Activated T-helper 17 cell treated with anti-CD3 and anti-CD28 coated beads, Interleukin-2, amount 50 U/mL, for 72 hours (primary cell): Measurements from ENCODE around the gene IMPG2. TPM values are rescaled to one million over a fixed set of nuclear protein-coding genes. Genes with fewer than 3 reads are reported as not detected.
A peak's percentile ranks its signal among the peaks of the same experiment; 100 is the strongest.

Experiments
- ATAC-seq: fragments of 150-1000 bp; cut with Tn5 transposase; replicated peaks from 2 replicates; pipeline ENCODE4 v1.10.0; 2021; ENCODE audit warnings: mild to moderate bottlenecking, moderate library complexity
- H3K27ac Mint-ChIP-seq: one replicate; pipeline ENCODE4 v1.8.0; 2022; ENCODE audit warnings: mixed read lengths
- H3K27me3 Mint-ChIP-seq: one replicate; pipeline ENCODE4 v1.8.0; 2022; ENCODE audit warnings: mixed read lengths
- H3K36me3 Mint-ChIP-seq: one replicate; pipeline ENCODE4 v1.8.0; 2022; ENCODE audit warnings: low read depth, mild to moderate bottlenecking, mixed read lengths
- H3K4me1 Mint-ChIP-seq: one replicate; pipeline ENCODE4 v1.8.0; 2022; ENCODE audit warnings: mixed read lengths
- H3K4me3 Mint-ChIP-seq: one replicate; pipeline ENCODE4 v1.8.0; 2022; ENCODE audit warnings: mild to moderate bottlenecking, mixed read lengths
- H3K9me3 Mint-ChIP-seq: one replicate; pipeline ENCODE4 v1.8.0; 2022; ENCODE audit warnings: mixed read lengths
- total RNA-seq, 2 donors: library from RNA; stranded (reverse); gene quantifications; one replicate each; pipeline ENCODE4 v1.2.3, GENCODE V29; 2022

Gene IMPG2
- total RNA-seq, 2 donors from 2014 or later: 0.43 to 0.71 TPM

DNA sequence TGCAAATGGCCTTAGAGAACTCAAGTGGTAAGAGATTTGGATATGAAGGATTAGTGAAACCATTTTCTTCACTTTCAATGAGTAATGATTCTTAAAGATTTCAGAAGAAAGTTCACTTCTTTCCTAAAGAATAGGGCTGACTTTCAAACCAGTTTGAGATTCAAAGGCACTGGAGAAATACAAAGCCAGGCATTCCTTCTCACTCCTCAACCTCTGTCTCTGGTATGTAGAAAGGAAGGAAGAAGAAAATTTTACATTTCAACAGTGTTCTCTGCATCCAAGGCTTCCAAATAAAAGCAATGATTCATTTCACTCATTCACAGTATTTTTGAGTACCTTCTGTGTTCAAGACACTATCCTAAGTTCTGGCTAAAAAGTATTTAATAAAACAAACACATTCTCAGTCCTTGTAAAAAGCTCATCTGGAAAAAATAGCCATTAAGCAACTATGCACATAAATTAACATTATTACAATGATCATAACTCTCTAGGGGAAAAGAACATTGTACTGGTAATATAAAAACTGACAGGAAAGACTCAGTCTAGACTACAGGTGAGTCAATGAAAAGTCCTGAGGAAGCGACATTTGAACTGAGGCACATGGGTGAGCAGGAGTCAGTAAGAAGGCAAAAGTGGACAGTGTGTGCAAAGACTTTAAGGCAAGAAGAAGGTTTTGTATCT, 79.5 kb downstream of the IMPG2 start:
- Mint-ChIP-seq H3K36me3 (peaks cover 16% of the 10 kb centered on the region), H3K4me1 (peaks cover 6% of the 10 kb centered on the region), H3K27me3 (no peaks in the 10 kb centered on the region), H3K27ac (no peak overlapping the region), H3K4me3 (no peak overlapping the region), H3K9me3 (no peaks in the 10 kb centered on the region)
- ATAC-seq: no peak

DNA sequence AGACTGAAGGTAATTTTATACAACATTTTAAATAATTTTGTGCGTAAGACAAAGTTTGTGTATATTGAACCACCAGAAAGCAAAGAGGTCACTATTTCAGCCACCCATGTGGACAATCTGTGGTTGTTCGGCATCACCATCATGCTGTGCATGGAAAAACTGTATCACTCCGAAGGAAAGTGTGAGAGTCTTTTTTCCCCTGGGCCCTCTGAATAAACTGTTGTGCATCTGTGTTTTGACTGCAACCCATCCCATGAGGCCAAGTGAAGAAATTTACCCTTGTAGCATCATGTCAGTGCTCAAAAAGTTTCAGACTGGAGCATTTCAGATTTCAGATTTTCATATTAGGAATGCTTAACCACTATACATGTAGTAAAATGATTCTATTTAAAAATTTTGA, 85.3 kb downstream of the IMPG2 start:
- H3K9me3 Mint-ChIP-seq: no peaks in the 10 kb centered on the region
- H3K4me1 Mint-ChIP-seq: no peaks in the 10 kb centered on the region
- H3K27me3 Mint-ChIP-seq: no peaks in the 10 kb centered on the region
- no peak overlapping the region for H3K27ac Mint-ChIP-seq
- no peaks in the 10 kb centered on the region for H3K36me3 Mint-ChIP-seq
- H3K4me3 Mint-ChIP-seq: no peak overlapping the region
- ATAC-seq: no peak

DNA sequence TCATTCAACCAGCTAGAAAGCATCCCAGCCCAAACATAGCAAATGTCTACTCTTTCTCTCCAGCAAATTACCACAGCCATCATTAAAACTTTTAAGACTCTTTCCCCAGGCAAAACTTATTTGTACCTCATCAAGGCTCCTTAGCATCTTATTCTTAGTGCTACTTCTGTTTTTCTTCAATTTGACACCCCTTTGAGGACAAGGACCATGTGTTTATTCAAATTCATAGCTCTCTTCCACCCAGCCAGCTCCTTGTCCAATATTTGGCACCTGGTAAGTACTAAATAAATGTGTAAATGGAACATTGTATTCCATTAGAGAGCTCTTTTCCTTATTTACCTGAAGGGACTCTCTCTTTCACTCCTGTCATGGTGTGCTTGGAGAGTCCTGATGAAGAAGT, 89.8 kb downstream of the IMPG2 start:
- Mint-ChIP-seq H3K27me3 (no peaks in the 10 kb centered on the region), H3K36me3 (no peaks in the 10 kb centered on the region), H3K9me3 (no peaks in the 10 kb centered on the region), H3K4me3 (no peak overlapping the region), H3K4me1 (no peaks in the 10 kb centered on the region), H3K27ac (no peak overlapping the region)
- no peak for ATAC-seq

DNA sequence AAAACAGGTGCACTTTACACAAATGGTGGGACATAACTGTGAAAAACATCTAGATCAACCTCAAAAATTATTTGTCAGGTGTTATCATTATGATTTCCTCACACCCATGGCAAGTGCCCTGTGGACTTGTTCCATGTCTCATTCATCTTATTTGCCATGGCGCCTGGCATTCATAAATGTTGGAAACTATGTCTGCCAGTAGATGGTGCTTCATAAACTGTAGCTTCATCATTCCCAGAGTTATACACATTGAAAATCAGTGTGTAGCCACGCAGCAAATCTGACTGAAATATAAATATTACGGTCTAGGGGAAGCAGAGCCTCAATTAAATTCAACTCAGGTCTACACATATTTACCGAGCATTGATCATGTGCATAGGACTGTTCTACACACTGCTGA, 90.7 kb downstream of the IMPG2 start:
- no peaks in the 10 kb centered on the region for H3K9me3 Mint-ChIP-seq
- no peaks in the 10 kb centered on the region for H3K27me3 Mint-ChIP-seq
- ATAC-seq: no peak
- H3K36me3 Mint-ChIP-seq: no peaks in the 10 kb centered on the region
- no peak overlapping the region for H3K27ac Mint-ChIP-seq
- no peak overlapping the region for H3K4me3 Mint-ChIP-seq
- no peaks in the 10 kb centered on the region for H3K4me1 Mint-ChIP-seq

DNA sequence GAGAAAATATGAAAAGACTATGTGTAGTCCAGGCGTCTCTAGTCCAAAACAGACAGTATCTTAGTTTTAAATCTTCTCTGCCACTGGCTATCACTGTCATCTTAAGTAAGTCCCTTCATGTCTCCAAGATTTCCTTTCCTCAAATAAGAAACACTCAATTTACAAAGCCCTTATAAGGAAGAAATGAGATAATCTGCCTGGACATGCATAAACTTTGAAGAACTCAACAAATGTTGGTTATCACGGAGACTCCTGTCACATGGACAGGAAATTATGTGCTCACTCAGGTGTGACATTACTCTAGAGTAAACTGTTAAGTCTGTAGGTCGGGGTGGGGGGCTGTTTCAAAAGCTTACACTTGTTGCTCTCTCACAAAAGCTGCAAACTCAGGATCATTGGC, 91.9 kb downstream of the IMPG2 start:
- no peak overlapping the region for H3K4me3 Mint-ChIP-seq
- ATAC-seq: no peak

DNA sequence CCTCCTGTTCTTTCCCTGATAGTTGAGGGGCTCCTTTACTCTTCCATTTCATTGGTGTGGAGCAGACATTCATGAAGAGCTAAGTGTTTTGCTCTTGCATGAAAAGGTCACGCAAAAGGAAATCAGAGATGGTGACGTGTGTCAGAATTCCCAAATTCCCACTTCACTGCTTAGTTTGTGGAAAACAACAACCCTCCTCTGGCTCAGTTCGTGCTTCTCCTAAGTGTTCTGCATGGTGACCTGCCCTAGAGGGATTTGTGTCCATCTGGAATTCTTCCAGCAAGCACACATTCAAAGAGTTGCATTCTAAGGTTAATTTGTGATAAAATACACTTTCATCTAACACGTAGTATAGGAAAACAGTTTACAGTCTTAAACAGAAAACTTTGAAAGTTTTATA, 95.6 kb downstream of the IMPG2 start:
- ATAC-seq: no peak
- Mint-ChIP-seq H3K4me3 (no peak overlapping the region), H3K36me3 (no peaks in the 10 kb centered on the region), H3K4me1 (peaks cover 6% of the 10 kb centered on the region), H3K9me3 (no peaks in the 10 kb centered on the region), H3K27me3 (peaks cover 3% of the 10 kb centered on the region), H3K27ac (no peak overlapping the region)

More for the DNA sequence above, 91.9 kb downstream of the IMPG2 start:
- Mint-ChIP-seq H3K36me3 (no peaks in the 10 kb centered on the region), H3K27me3 (no peaks in the 10 kb centered on the region), H3K4me1 (no peaks in the 10 kb centered on the region), H3K27ac (no peak overlapping the region), H3K9me3 (no peaks in the 10 kb centered on the region)

DNA sequence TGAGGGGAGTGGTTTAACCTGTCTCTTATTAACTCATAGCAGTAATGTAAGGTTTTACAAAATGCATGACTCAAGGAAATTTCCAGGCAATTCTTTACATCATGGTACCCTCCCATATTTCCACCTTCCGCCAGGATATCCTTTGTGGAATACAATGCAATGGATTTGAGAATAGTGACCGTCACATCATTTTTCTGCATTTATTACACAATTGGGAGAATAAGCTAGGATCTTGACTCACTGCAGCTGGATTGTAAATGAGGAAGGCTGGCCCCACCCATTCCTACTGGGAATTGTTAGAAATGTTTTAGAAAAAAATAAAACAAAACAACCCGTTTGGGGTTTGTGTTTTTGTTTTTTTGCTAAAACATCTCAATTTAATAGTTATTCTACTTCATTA, 97.4 kb downstream of the IMPG2 start:
- H3K4me3 Mint-ChIP-seq: no peak overlapping the region
- H3K36me3 Mint-ChIP-seq: no peaks in the 10 kb centered on the region
- no peak for ATAC-seq
- H3K4me1 Mint-ChIP-seq: peaks cover 6% of the 10 kb centered on the region
- H3K27ac Mint-ChIP-seq: no peak overlapping the region
- peaks cover 3% of the 10 kb centered on the region for H3K9me3 Mint-ChIP-seq
- peaks cover 3% of the 10 kb centered on the region for H3K27me3 Mint-ChIP-seq

DNA sequence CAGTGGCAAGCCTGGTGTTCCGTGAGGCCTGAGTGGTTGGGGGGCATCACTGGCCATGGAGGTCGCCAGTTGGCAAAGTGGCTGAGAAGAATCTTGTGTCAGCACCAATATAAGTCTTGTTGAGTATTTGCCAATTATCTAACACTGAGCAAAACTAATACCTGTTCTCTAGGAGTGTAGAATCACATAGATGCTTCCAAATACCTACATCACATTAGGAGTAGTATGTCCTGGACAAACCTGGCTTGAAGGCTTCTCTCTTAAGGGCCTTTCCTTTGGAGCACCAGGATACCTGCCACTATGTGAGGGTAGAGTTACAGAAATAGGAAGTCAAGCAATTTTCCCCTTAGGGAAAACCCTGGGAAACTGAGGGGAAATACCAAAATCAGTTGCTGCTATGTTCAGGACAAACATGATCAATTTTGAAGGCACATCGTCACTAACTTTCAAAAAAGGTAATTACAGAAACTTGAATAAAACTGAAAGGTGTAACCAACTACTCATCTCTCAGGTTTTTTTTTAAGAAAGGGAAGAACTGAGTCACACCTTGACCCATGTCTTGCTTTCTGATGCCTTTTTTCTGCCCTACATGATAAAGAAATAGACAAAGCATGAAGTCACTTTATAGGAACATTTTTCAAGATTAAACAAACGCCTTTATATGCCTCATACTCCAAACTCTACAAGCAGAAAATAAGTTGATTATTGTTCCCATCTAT, 100.4 kb downstream of the IMPG2 start:
- ATAC-seq: peak; percentile 88

DNA sequence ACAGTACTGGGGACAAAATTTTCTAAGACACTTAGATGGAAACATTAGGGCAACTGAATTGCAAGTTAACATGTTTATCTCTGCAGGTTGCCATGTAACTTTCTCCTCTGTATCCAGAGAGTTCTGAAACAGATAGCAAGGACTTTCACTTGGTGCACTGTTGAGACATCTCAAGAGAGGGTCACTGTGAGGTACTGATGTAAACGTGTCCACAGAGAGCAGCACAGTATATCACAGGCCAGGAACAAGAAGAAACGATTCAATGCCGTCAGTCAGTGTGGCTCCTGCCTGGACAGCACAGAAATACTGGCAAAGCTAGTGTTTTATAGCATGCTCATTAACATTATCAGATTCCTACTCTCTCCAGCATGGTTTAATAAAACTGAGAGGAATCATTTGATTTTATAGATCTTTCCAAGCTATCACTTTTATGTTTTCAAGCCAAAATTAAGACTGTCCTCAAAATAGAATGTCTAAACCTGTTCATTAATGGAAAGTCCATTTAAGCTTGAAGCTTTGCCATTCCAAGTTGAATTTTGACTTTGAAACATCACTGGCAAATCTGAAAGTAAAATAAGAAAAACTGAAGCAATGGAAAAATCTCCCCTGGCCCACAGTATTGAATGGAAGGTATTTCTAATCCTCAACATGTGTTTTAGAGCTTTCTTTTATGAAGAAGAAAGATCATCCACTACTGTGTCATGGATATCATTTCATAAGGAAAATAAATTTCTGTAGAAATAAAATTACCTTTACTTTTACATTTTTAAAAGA, 102.7 kb downstream of the IMPG2 start:
- no peak overlapping the region for H3K4me3 Mint-ChIP-seq
- peak; percentile 25 for ATAC-seq

More for the DNA sequence above, 100.4 kb downstream of the IMPG2 start:
- Mint-ChIP-seq H3K4me1 (peaks cover 6% of the 10 kb centered on the region), H3K27ac (peak overlapping the region; percentile 76), H3K36me3 (no peaks in the 10 kb centered on the region), H3K9me3 (peaks cover 3% of the 10 kb centered on the region), H3K4me3 (no peak overlapping the region), H3K27me3 (peaks cover 3% of the 10 kb centered on the region)

DNA sequence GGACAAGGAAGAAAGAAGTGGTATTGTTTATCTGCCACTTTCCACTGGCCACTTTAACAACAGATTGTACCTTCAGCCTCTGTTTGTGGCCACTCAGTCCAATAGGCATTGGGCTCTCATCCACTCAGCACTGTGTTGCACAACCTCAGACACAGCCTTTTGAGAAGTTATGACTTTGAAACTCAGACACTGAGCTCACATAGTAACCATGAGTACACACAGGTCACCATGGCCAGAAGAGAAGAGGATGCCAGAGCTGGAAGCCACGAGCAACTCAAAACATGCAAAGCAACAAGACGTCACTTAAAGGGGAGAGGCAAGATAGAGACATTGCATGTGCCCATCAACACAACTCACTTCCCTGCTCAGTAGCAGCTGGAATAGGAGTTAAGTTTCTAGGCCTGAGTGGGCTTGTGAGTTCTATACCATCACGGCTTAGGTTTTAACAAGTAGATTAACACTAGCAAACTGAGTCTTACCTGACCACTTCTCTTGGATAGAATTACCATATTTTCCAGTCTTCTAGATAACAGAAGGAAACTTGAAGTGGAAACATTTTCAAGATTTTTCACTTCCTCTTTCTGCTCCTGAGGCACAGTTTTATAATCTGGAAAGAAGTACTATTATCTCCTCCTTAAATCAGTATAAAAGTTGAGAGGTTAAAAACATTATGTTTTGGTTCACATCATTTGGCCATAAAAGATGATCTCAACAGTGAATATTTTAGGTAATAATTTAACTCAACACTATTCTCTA, 103.5 kb downstream of the IMPG2 start:
- H3K9me3 Mint-ChIP-seq: peaks cover 3% of the 10 kb centered on the region

More for the DNA sequence above, 102.7 kb downstream of the IMPG2 start:
- Mint-ChIP-seq H3K27ac (no peak overlapping the region), H3K9me3 (peaks cover 3% of the 10 kb centered on the region), H3K4me1 (peaks cover 6% of the 10 kb centered on the region), H3K27me3 (peaks cover 3% of the 10 kb centered on the region), H3K36me3 (no peaks in the 10 kb centered on the region)

DNA sequence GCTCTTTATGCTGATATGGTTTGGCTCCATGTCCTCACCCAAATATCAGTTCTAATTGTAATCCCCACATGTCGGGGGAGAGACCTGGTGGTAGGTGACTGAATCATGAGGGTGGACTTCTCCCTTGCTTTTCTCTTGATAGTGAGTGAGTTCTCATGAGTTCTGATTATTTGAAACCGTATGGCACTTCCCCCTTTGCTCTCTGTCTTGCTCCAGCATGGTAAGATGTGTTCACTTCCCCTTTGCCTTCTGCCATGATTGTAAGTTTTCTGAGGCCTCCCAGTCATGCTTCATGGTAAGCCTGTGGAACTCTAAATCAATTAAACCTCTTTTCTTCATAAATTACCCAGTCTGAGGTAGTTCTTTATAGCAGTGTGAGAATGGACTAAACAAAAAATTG, 107.6 kb downstream of the IMPG2 start:
- no peaks in the 10 kb centered on the region for H3K36me3 Mint-ChIP-seq
- no peaks in the 10 kb centered on the region for H3K4me1 Mint-ChIP-seq
- H3K4me3 Mint-ChIP-seq: no peak overlapping the region
- ATAC-seq: no peak
- peaks cover 8% of the 10 kb centered on the region for H3K27me3 Mint-ChIP-seq
- H3K27ac Mint-ChIP-seq: no peak overlapping the region
- H3K9me3 Mint-ChIP-seq: no peaks in the 10 kb centered on the region

More for the DNA sequence above, 103.5 kb downstream of the IMPG2 start:
- Mint-ChIP-seq H3K36me3 (no peaks in the 10 kb centered on the region), H3K4me3 (no peak overlapping the region), H3K4me1 (peaks cover 6% of the 10 kb centered on the region), H3K27me3 (peaks cover under 1% of the 10 kb centered on the region), H3K27ac (no peak overlapping the region)
- peak; percentile 25 for ATAC-seq

DNA sequence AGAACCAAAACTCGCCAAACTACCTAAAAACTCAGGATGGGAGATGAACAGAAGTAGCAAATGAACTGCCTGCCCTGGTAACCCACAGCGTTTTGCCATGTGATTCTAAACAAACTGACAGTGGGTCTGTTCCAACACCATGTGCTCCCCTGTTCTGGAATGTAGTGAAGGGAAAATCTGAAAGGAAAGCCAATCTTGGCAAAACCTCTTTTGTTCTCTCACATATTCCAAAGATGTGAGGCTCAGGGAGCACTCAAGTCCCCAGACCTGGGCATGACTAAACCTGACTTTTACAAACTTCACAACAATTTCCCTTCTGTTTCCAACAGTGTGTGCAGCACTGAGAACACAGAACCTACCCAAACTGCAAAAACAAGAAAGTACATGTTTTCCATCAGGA, 116.1 kb downstream of the IMPG2 start:
- H3K4me1 Mint-ChIP-seq: no peaks in the 10 kb centered on the region
- H3K9me3 Mint-ChIP-seq: no peaks in the 10 kb centered on the region
- H3K27ac Mint-ChIP-seq: no peak overlapping the region
- no peak overlapping the region for H3K4me3 Mint-ChIP-seq
- ATAC-seq: no peak
- no peaks in the 10 kb centered on the region for H3K36me3 Mint-ChIP-seq
- peaks cover 42% of the 10 kb centered on the region for H3K27me3 Mint-ChIP-seq

DNA sequence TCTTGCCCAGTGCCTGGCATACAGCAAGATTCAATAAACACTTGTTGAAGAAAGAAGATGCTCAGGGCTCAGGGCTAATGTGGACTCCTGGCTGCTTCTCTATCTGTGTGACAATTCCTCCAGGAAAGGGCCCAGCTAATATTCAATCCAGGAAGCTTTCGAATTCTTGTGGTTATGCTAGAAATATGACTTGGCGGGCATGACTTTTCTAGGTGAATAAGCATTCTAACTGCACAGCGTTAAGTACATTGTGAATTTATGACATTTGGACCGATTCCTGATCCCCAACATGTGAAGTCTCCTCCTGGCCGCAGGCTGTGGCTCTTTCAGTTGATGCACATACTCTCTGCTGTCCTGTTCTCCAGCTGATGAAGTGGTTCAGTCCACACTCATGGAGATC, 117.0 kb downstream of the IMPG2 start:
- Mint-ChIP-seq H3K4me1 (no peaks in the 10 kb centered on the region), H3K27me3 (peaks cover 38% of the 10 kb centered on the region), H3K27ac (no peak overlapping the region), H3K9me3 (no peaks in the 10 kb centered on the region), H3K4me3 (no peak overlapping the region), H3K36me3 (no peaks in the 10 kb centered on the region)
- no peak for ATAC-seq

DNA sequence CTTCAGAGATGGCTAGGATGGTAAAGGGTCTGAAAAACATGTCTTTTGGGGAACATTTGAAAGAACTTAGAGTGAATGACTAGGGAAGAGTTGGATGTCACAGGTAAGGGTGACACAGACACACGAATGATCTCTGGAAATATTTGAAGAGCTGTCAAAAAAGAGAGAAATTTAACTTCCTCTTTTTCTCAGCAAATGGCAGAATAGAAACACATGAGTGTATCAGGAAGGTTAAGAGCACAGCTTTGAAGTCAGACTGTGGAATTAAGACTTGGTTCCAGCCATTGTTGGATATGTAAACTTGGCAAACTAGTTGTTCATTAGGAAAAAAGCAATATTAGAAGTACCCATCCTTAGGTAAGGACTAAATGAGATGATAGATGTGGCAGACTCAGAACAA, 117.7 kb downstream of the IMPG2 start:
- H3K4me3 Mint-ChIP-seq: no peak overlapping the region
- no peak overlapping the region for H3K27ac Mint-ChIP-seq
- H3K36me3 Mint-ChIP-seq: no peaks in the 10 kb centered on the region
- H3K4me1 Mint-ChIP-seq: no peaks in the 10 kb centered on the region
- ATAC-seq: no peak
- H3K27me3 Mint-ChIP-seq: peaks cover 34% of the 10 kb centered on the region
- H3K9me3 Mint-ChIP-seq: no peaks in the 10 kb centered on the region
